H1 (cell line): Measurements from ENCODE around the gene TFR2. TPM values are rescaled to one million over a fixed set of nuclear protein-coding genes. Genes with fewer than 3 reads are reported as not detected.
A peak's percentile ranks its signal among the peaks of the same experiment; 100 is the strongest.

Experiments
- CTCF ChIA-PET: fragments of 300-600 bp; sonication (Branson Sonifier 250); formaldehyde crosslinking; loops from one replicate; lab custom pipeline; 2021; ENCODE audit not compliant: partially characterized antibody; lab: Charles Lee
- POLR2A ChIA-PET: fragments of 300-600 bp; sonication (Branson Sonifier 250); formaldehyde crosslinking; loops from one replicate; lab custom pipeline; 2021; ENCODE audit warnings: inconsistent platforms; ENCODE audit not compliant: partially characterized antibody; lab: Charles Lee
- DNase-seq, 2 experiments: peaks; one replicate each; pipeline versions ENCODE4 v3.0.0 to v3.0.0-alpha.2; 2010 to 2022; ENCODE audit warnings: low spot score in 2 of 2, low read depth in 1 of 2, mixed read lengths in 1 of 2
- FAIRE-seq: peaks from 2 replicates; lab custom pipeline; 2011; peaks lifted over from hg19 to GRCh38; lab: Jason Lieb, UNC
- H2AFZ ChIP-seq: 2 replicates; pipeline ENCODE4 v1.8.1; 2012; ENCODE audit warnings: low read length, inconsistent platforms
- H2AK5ac ChIP-seq: 2 replicates; pipeline ENCODE4 v1.6.1; 2013; ENCODE audit warnings: low read depth, low read length
- H2BK120ac ChIP-seq: replicated peaks from 2 replicates; pipeline ENCODE3; 2013; ENCODE audit warnings: low read depth, low read length, inconsistent platforms
- H2BK12ac ChIP-seq: 2 replicates; pipeline ENCODE4 v1.6.1; 2013; ENCODE audit warnings: low read depth, low read length
- H2BK15ac ChIP-seq: 2 replicates; pipeline ENCODE4 v1.6.1; 2013; ENCODE audit warnings: low read length
- H2BK20ac ChIP-seq: 2 replicates; pipeline ENCODE4 v1.6.1; 2013; ENCODE audit warnings: low read length
- H2BK5ac ChIP-seq: 2 replicates; pipeline ENCODE4 v1.6.1; 2013; ENCODE audit warnings: low read depth, low read length
- H3K14ac ChIP-seq: 2 replicates; pipeline ENCODE4 v1.6.1; 2013; ENCODE audit warnings: inconsistent platforms; ENCODE audit not compliant: insufficient read length
- H3K18ac ChIP-seq: 2 replicates; pipeline ENCODE4 v1.6.1; 2013; ENCODE audit warnings: low read length; ENCODE audit errors: extremely low read depth
- H3K23ac ChIP-seq: 2 replicates; pipeline ENCODE4 v1.6.1; 2013; ENCODE audit warnings: inconsistent platforms; ENCODE audit not compliant: insufficient read length
- H3K23me2 ChIP-seq: 2 replicates; pipeline ENCODE4 v1.6.1; 2013; ENCODE audit warnings: low read depth, low read length
- H3K27ac ChIP-seq: 2 replicates; pipeline ENCODE4 v1.6.1; 2011; ENCODE audit warnings: low read depth, low read length, inconsistent platforms
- H3K27me3 ChIP-seq, 4 experiments: replicated peaks in 1 of 4; 1 replicate in 1 of 4; 2 replicates in 3 of 4; pipeline versions ENCODE4 v1.6.1 to v1.8.1; 2011 to 2013; ENCODE audit warnings: low read length in 3 of 4, mild to moderate bottlenecking in 3 of 4, inconsistent platforms in 2 of 4, mixed read lengths in 2 of 4, moderate library complexity in 1 of 4; ENCODE audit not compliant: control insufficient read depth in 3 of 4, insufficient read depth in 3 of 4; ENCODE audit errors: extremely low read depth in 1 of 4
- H3K36me3 ChIP-seq, 4 experiments: 2 replicates each; pipeline versions ENCODE4 v1.6.1 to v1.8.1; 2011 to 2013; ENCODE audit warnings: mild to moderate bottlenecking in 4 of 4, low read length in 3 of 4, moderate library complexity in 2 of 4, control low read depth in 1 of 4, inconsistent platforms in 1 of 4; ENCODE audit not compliant: insufficient read depth in 4 of 4, control insufficient read depth in 2 of 4
- H3K4ac ChIP-seq: replicated peaks from 2 replicates; pipeline ENCODE3; 2013; ENCODE audit warnings: low read length, low read depth, mixed read lengths, inconsistent platforms; ENCODE audit not compliant: insufficient read length
- H3K4me1 ChIP-seq, 4 experiments: replicated peaks in 1 of 4; 1 replicate in 1 of 4; 2 replicates in 3 of 4; pipeline versions ENCODE4 v1.6.1 to v1.8.1; 2011 to 2013; ENCODE audit warnings: low read length in 3 of 4, inconsistent platforms in 2 of 4, mixed read lengths in 1 of 4; ENCODE audit not compliant: insufficient read depth in 4 of 4, control insufficient read depth in 3 of 4
- H3K4me2 ChIP-seq, 2 experiments: 2 replicates each; pipeline versions ENCODE4 v1.6.1 to v1.8.1; 2011 to 2013; ENCODE audit warnings: low read depth in 2 of 2, low read length in 2 of 2, control low read depth in 1 of 2, inconsistent platforms in 1 of 2, mild to moderate bottlenecking in 1 of 2; ENCODE audit not compliant: insufficient read depth in 1 of 2
- H3K4me3 ChIP-seq, 4 experiments: fragments of 200-600, 300-600 bp in 1 of 4; sonication (generic), shearing (Covaris generic), sonication (Bioruptor Twin) in 1 of 4; 2 replicates each; pipeline versions ENCODE4 v1.5.1 to v1.8.1; 2011 to 2016; ENCODE audit warnings: low read length in 4 of 4, low read depth in 3 of 4, control low read depth in 2 of 4, inconsistent platforms in 2 of 4, mild to moderate bottlenecking in 2 of 4, mixed read lengths in 1 of 4, moderate library complexity in 1 of 4; ENCODE audit not compliant: insufficient read depth in 2 of 4; ENCODE audit errors: extremely low read depth in 1 of 4
- H3K56ac ChIP-seq: replicated peaks from 2 replicates; pipeline ENCODE3; 2013; ENCODE audit warnings: low read depth, mild to moderate bottlenecking, mixed read lengths, low read length, inconsistent platforms; ENCODE audit not compliant: insufficient read length
- H3K79me1 ChIP-seq: 2 replicates; pipeline ENCODE4 v1.6.1; 2013; ENCODE audit warnings: low read depth, low read length, control low read depth
- H3K79me2 ChIP-seq, 2 experiments: 2 replicates each; pipeline versions ENCODE4 v1.6.1 to v1.8.1; 2012 to 2013; ENCODE audit warnings: low read length in 2 of 2, mild to moderate bottlenecking in 2 of 2, inconsistent platforms in 1 of 2; ENCODE audit not compliant: insufficient read depth in 2 of 2, control insufficient read depth in 1 of 2
- H3K9ac ChIP-seq, 4 experiments: replicated peaks in 1 of 4; 1 replicate in 1 of 4; 2 replicates in 3 of 4; pipeline versions ENCODE4 v1.6.1 to v1.8.1; 2011 to 2013; ENCODE audit warnings: low read depth in 3 of 4, low read length in 3 of 4, control low read depth in 2 of 4, mild to moderate bottlenecking in 2 of 4, moderate library complexity in 2 of 4, inconsistent platforms in 1 of 4; ENCODE audit errors: extremely low read depth in 1 of 4
- H3K9me3 ChIP-seq, 2 experiments: 2 replicates each; pipeline versions ENCODE4 v1.6.1 to v1.8.1; 2012 to 2013; ENCODE audit warnings: mild to moderate bottlenecking in 2 of 2, moderate library complexity in 2 of 2, control low read depth in 1 of 2, inconsistent platforms in 1 of 2, low read depth in 1 of 2, low read length in 1 of 2, mixed read lengths in 1 of 2; ENCODE audit not compliant: insufficient read depth in 2 of 2
- H4K20me1 ChIP-seq, 2 experiments: replicated peaks in 1 of 2; 2 replicates each; pipeline versions ENCODE3 to v1.8.1; 2011 to 2013; ENCODE audit warnings: inconsistent platforms in 2 of 2, low read length in 2 of 2, mild to moderate bottlenecking in 1 of 2; ENCODE audit not compliant: insufficient read depth in 2 of 2, control insufficient read depth in 1 of 2
- H4K5ac ChIP-seq: 2 replicates; pipeline ENCODE4 v1.6.1; 2013; ENCODE audit warnings: low read length, low read depth, mixed read lengths, inconsistent platforms; ENCODE audit not compliant: insufficient read length
- H4K8ac ChIP-seq: 2 replicates; pipeline ENCODE4 v1.8.0; 2013; ENCODE audit warnings: mild to moderate bottlenecking, moderate library complexity, low read length, inconsistent platforms; ENCODE audit not compliant: insufficient read depth; ENCODE audit errors: extremely low read depth
- H4K91ac ChIP-seq: replicated peaks from 2 replicates; pipeline ENCODE3; 2013; ENCODE audit warnings: low read length, mixed read lengths, inconsistent platforms; ENCODE audit not compliant: insufficient read length
- BCL11A ChIP-seq, 2 experiments: IDR thresholded peaks; one replicate each; pipeline ENCODE4 v1.6.1; 2011; ENCODE audit warnings: low read depth in 2 of 2, low read length in 2 of 2, mild to moderate bottlenecking in 2 of 2
- EP300 ChIP-seq, 2 experiments: IDR thresholded peaks; 1 replicate in 1 of 2; 2 replicates in 1 of 2; pipeline ENCODE4 v1.6.1; 2011 to 2012; ENCODE audit warnings: low read depth in 2 of 2, low read length in 2 of 2, mild to moderate bottlenecking in 2 of 2, borderline replicate concordance in 1 of 2, inconsistent platforms in 1 of 2, moderate library complexity in 1 of 2
- POLR2A ChIP-seq, 2 experiments: IDR thresholded peaks; 1 replicate in 1 of 2; 2 replicates in 1 of 2; pipeline ENCODE4 v1.6.1; 2011; ENCODE audit warnings: low read depth in 2 of 2, low read length in 2 of 2, mild to moderate bottlenecking in 2 of 2; ENCODE audit errors: control extremely low read depth in 1 of 2
- POLR2AphosphoS5 ChIP-seq: IDR thresholded peaks from 2 replicates; pipeline ENCODE4 v1.6.1; 2011; ENCODE audit warnings: low read depth, low read length
- RNF2 ChIP-seq: fragments of 200-900, 300-1000 bp; sonication (generic); IDR thresholded peaks from 2 replicates; pipeline ENCODE4 v1.7.1; 2016; ENCODE audit warnings: borderline replicate concordance, low read depth, mild to moderate bottlenecking, antibody characterized with exemption, low read length; ENCODE audit not compliant: poor library complexity, severe bottlenecking; ENCODE audit errors: missing control alignments
- SUZ12 ChIP-seq: fragments of 200-600 bp; sonication (generic); IDR thresholded peaks from 2 replicates; pipeline ENCODE4 v1.6.1; 2012; ENCODE audit warnings: mild to moderate bottlenecking, inconsistent platforms, low read length, moderate library complexity, mixed read lengths
- TCF12 ChIP-seq: IDR thresholded peaks from 2 replicates; pipeline ENCODE4 v1.6.1; 2011; ENCODE audit warnings: low read depth, mild to moderate bottlenecking, low read length
- WGBS, 2 experiments: shearing (Covaris generic) in 1 of 2; methylation state at CpG; one replicate each; pipeline versions ENCODE4 v1.1.6 to v1.1.7; 2013 to 2015; ENCODE audit warnings: low lambda C conversion rate in 2 of 2, mixed read lengths in 2 of 2, inconsistent platforms in 1 of 2, low coverage in 1 of 2, missing lambda C conversion rate in 1 of 2; ENCODE audit not compliant: insufficient replicate concordance in 2 of 2, insufficient coverage in 1 of 2, insufficient read length in 1 of 2; ENCODE audit errors: extremely low coverage in 1 of 2, missing lambda C conversion rate in 1 of 2; 5-methylcytosine and 5-hydroxymethylcytosine counted together
- polyA plus RNA-seq, 7 experiments: library from polyadenylated mRNA; depleted of rRNA in 3 of 7; stranded (reverse) in 5 of 7; unstranded in 2 of 7; fragments of >200 nt in 5 of 7; fragments of 200-250 nt in 2 of 7; gene quantifications; 1 replicate in 5 of 7; 2 replicates in 1 of 7; 4 replicates in 1 of 7; pipeline versions ENCODE4 v1.2.1 to v1.2.3, GENCODE V29; 2011 to 2013; ENCODE audit warnings: missing spikeins in 2 of 7, mixed read lengths in 2 of 7
- total RNA-seq: library from RNA; stranded (reverse); fragmentation: NEBNext Ultra II Directional; extraction: Animal tissue kit (Norgen Biotek cat#: 25700); gene quantifications from 2 replicates; pipeline ENCODE4 v1.2.1, GENCODE V29; 2021

The TFR2 gene
- total and polyA plus RNA-seq, 2 of the 8 experiments (the other 6 are each of a cell fraction or from before 2014, with no cell fraction given): 4.6 to 5.7 TPM

DNA sequence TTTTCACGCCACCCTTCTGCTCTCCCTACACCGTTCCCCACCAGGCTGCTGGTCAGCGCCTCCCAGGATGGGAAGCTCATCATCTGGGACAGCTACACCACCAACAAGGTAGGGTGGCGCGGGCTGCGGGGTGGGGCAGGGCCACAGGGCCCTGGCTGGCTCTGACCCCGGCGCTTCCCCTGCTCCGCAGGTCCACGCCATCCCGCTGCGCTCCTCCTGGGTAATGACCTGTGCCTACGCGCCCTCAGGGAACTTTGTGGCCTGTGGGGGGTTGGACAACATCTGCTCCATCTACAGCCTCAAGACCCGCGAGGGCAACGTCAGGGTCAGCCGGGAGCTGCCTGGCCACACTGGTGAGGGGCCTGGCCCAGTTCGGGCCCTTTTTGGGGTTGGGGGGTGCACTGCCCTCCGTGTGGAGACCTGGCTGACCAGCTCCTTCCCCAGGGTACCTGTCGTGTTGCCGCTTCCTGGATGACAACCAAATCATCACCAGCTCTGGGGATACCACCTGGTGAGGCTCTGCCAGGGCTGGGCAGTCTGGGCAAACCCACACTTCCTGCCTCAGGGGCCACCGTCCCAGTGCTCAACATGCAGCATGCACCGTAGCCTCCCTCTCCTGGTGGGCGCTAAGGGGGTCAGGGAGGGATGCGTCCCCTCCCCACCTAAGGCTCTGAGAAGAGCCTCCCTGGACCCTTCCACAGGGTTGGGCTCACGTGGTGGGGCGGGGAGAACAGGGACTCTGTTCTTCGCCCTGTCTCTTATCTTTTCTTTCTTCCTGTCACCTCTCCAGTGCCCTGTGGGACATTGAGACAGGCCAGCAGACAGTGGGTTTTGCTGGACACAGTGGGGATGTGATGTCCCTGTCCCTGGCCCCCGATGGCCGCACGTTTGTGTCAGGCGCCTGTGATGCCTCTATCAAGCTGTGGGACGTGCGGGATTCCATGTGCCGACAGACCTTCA is 36.2 kb upstream of the TFR2 start:
- Histone ChIP-seq H3K23ac (no peak overlapping the region), H3K4me3 (no peak overlapping the region), H3K23me2 (peaks cover 11% of the 10 kb centered on the region; the same call in 1 of the 2 replicates), H2AK5ac (no peak overlapping the region), H3K9ac (no peak overlapping the region), H4K5ac (no peak overlapping the region), H3K9me3 (no peaks in the 10 kb centered on the region), H2BK15ac (no peak overlapping the region), H3K18ac (no peak overlapping the region), H3K4me1 (peaks cover 0 to 7% (median 4%) of the 10 kb centered on the region in 4 experiments; a peak in 6 of 7 replicates), H4K91ac (no peak overlapping the region), H3K36me3 (peaks cover 9 to 59% (median 30%) of the 10 kb centered on the region in 4 experiments; a peak in 7 of 8 replicates), H2BK12ac (no peak overlapping the region), H2BK5ac (peak overlapping the region; percentile 24), H3K4me2 (no peak overlapping the region), H2BK120ac (no peak overlapping the region), H3K27me3 (peaks cover 0 to 2% (median 1%) of the 10 kb centered on the region in 4 experiments; a peak in 3 of 7 replicates), H3K4ac (no peak overlapping the region), H4K8ac (peak overlapping the region; percentile 75), H3K79me1 (peaks cover 3% of the 10 kb centered on the region), H2BK20ac (no peak overlapping the region), H3K56ac (no peak overlapping the region), H3K27ac (no peak overlapping the region), H4K20me1 (peaks cover 13 to 31% of the 10 kb centered on the region in 2 experiments), H3K79me2 (no peaks in the 10 kb centered on the region), H2AFZ (no peak overlapping the region), H3K14ac (no peak overlapping the region)
- no peak for DNase-seq
- POLR2A ChIA-PET: interaction anchor here (0.6 to 10.3 kb wide), 25 partner anchors 12 to 197 kb away, joined by 3 to 257 read pairs (median 4); partner anchors contain the start of genes ACTL6B, EPO, FBXO24 and GIGYF1
- no peak for FAIRE-seq
- TF ChIP-seq TCF12 (no peak), BCL11A (IDR thresholded peaks at IDR 0.05; ENCODE audit: low read depth in 2 of 2, low read length in 2 of 2) (no peak), RNF2 (no peak), EP300 (IDR thresholded peaks at IDR 0.05; ENCODE audit: borderline replicate concordance in 1 of 2, low read depth in 2 of 2, low read length in 2 of 2) (no peak), POLR2AphosphoS5 (0 out of 2 replicates have a peak, but pooled peaks have one; percentile 37), POLR2A (IDR thresholded peaks at IDR 0.05; ENCODE audit: control extremely low read depth in 1 of 2, low read depth in 2 of 2, low read length in 2 of 2) (peak in 1 of 2 experiments; percentile 8; a peak in 1 of 3 replicates), SUZ12 (no peak)
- CTCF ChIA-PET: interaction anchor here (1.0 to 20.7 kb wide), 8 partner anchors 9 to 64 kb away, joined by 3 to 254 read pairs (median 6); partner anchors contain the start of genes GIGYF1 and POP7
- 93% methylated on average over 36 of the region's 36 CpGs; no CpG with 5 or more reads in 1 of the 2 experiments for WGBS, 2 experiments
